Measurements from ENCODE around the gene S100A16. TPM values are rescaled to one million over a fixed set of nuclear protein-coding genes. Genes with fewer than 3 reads are reported as not detected.
"Not testable (repeated sequence)": the region's sequence is repeated elsewhere in the genome, so short reads cannot be mapped to it uniquely, and the experiment has no call there.

S100A16 gene
- total and polyA plus RNA-seq, 12 donors: 28.8 to 176 (median 43.5) TPM

- intact Hi-C loops (cut with DNase I): loop anchor here in 5 of 10 donors (5.0 to 10.0 kb wide), 4 partner anchors 40 to 167 kb away; partner anchors contain the start of genes S100A14 (in 1 of the 5) and SNAPIN (in 1 of the 5)
- TF ChIP-seq CTCF (IDR thresholded peaks at IDR 0.05): no peak
- Histone ChIP-seq H3K27me3 (no peaks in the 10 kb centered on the region), H3K4me1 (peaks cover 0 to 10% (median 5%) of the 10 kb centered on the region in 9 donors), H3K9me3 (no peaks in the 10 kb centered on the region), H3K27ac (no peak overlapping the region), H3K36me3 (no peaks in the 10 kb centered on the region), H3K4me3 (no peak overlapping the region)
- ATAC-seq (peak in 4 of 8 donors; percentile 12 to 47 (median 24)), DNase-seq (no peak)
- 70% methylated on average over 9 of the region's 9 CpGs for WGBS, 2 donors
These were observed 35.3 kb downstream of the S100A16 start for GRCh38 chr1:153577624-153578051.

DNA sequence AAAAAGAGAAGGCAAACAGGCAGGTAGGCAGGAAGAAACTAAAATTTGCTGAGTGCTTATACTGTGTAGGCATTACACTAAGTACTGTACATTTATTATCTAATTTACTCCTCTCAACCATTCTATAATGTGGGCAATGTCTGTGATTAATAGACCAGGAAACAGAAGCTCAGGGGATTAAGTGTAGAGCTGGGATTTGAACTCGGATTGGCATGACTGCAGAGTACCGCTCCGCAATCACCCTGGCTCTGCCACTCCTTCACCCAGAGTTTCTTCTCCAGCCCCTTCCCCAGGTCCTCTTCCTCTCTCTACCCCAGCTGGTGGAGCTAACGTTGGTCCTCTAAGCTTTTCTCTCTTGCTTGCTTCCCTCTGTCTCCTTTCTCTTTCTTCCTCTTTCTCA lies 35.8 kb downstream of the S100A16 start:
- no peaks in the 10 kb centered on the region for H3K36me3 ChIP-seq
- DNase-seq (no peak), ATAC-seq (no peak)
- 69 to 77% methylated on average over 4 of the region's 4 CpGs for WGBS, 2 donors
- no peaks in the 10 kb centered on the region for H3K27me3 ChIP-seq
- no peak overlapping the region for H3K4me3 ChIP-seq
- H3K4me1 ChIP-seq: peaks cover 0 to 15% (median 5%) of the 10 kb centered on the region in 9 donors
- H3K27ac ChIP-seq: no peak overlapping the region
- H3K9me3 ChIP-seq: no peaks in the 10 kb centered on the region
- intact Hi-C loops (cut with DNase I): loop anchor here in 5 of 10 donors (5.0 to 10.0 kb wide), 4 partner anchors 40 to 168 kb away; partner anchors contain the start of genes S100A14 (in 1 of the 5) and SNAPIN (in 1 of the 5)
- no peak for TF ChIP-seq CTCF (IDR thresholded peaks at IDR 0.05)

- not testable (repeated sequence) for ATAC-seq, H3K4me3 ChIP-seq, H3K27me3 ChIP-seq, H3K27ac ChIP-seq, H3K9me3 ChIP-seq, H3K36me3 ChIP-seq, DNase-seq
- peaks cover 0 to 21% (median 5%) of the 10 kb centered on the region in 9 donors for H3K4me1 ChIP-seq
- 90 to 92% methylated on average over 10 of the region's 10 CpGs for WGBS, 2 donors
- intact Hi-C loops (cut with DNase I): loop anchor here in 5 of 10 donors (5.0 to 10.0 kb wide), 4 partner anchors 42 to 169 kb away; partner anchors contain the start of genes S100A14 (in 1 of the 5) and SNAPIN (in 1 of the 5)
These were observed 37.4 kb downstream of the S100A16 start for GRCh38 chr1:153575497-153575896.

GRCh38 chr1:153575081-153575491 lies 37.9 kb downstream of the S100A16 start:
- H3K9me3 ChIP-seq, ATAC-seq, H3K27ac ChIP-seq, H3K27me3 ChIP-seq, DNase-seq, H3K36me3 ChIP-seq, H3K4me3 ChIP-seq: not testable (repeated sequence)
- intact Hi-C loops (cut with DNase I): loop anchor here in 5 of 10 donors (5.0 to 10.0 kb wide), 4 partner anchors 42 to 170 kb away; partner anchors contain the start of genes S100A14 (in 1 of the 5) and SNAPIN (in 1 of the 5)
- H3K4me1 ChIP-seq: peaks cover 0 to 21% (median 5%) of the 10 kb centered on the region in 9 donors
- WGBS, 2 donors: 90 to 96% methylated on average over 32 to 35 of the region's 35 CpGs

- no peak overlapping the region for H3K4me3 ChIP-seq
- peaks cover under 1 to 28% (median 11%) of the 10 kb centered on the region in 9 donors for H3K4me1 ChIP-seq
- WGBS, 2 donors: 79 to 80% methylated on average over 3 of the region's 3 CpGs
- intact Hi-C loops (cut with DNase I): loop anchor here in 9 of 10 donors (2.0 to 10.0 kb wide), 10 partner anchors 34 to 221 kb away; partner anchors contain the start of genes S100A14 (in 4 of the 9), ILF2 (in 1 of the 9), NPR1 (in 1 of the 9) and SNAPIN (in 1 of the 9)
- H3K36me3 ChIP-seq: no peaks in the 10 kb centered on the region
- no peaks in the 10 kb centered on the region for H3K27me3 ChIP-seq
- TF ChIP-seq CTCF (IDR thresholded peaks at IDR 0.05): no peak
- H3K9me3 ChIP-seq: no peaks in the 10 kb centered on the region
- peak overlapping the region in 7 of 10 donors; percentile 18 to 78 (median 45) for H3K27ac ChIP-seq
- DNase-seq (no peak), ATAC-seq (no peak)
These were observed 39.6 kb downstream of the S100A16 start for GRCh38 chr1:153573351-153573750.
